ENCODE measurements around the gene SLIT3.

GRCh38 chr5:169182797-169183196 lies 118.1 kb downstream of the SLIT3 start:
- TF ChIP-seq POLR2AphosphoS5 (IDR thresholded peaks at IDR 0.05; ENCODE audit: low read depth), result no peak
- TF ChIP-seq GABPA (IDR thresholded peaks at IDR 0.05; ENCODE audit: low read depth), result no peak
